B cell (primary cell): Measurements from ENCODE around the gene TBCD. TPM values are rescaled to one million over a fixed set of nuclear protein-coding genes. Genes with fewer than 3 reads are reported as not detected.

Experiments used
- ATAC-seq: fragments of 200-7000 bp; cut with Tn5 transposase; one replicate; pipeline ENCODE4 v1.10.0; 2021; ENCODE audit warnings: low read depth, mild to moderate bottlenecking, moderate number of reproducible peaks, moderate library complexity
- CTCF ChIA-PET: fragments of 350-600 bp; sonication (Branson Sonifier 250); formaldehyde crosslinking; loops from one replicate; lab custom pipeline; 2021; ENCODE audit warnings: antibody characterized with exemption, inconsistent platforms; lab: Charles Lee
- POLR2A ChIA-PET: fragments of 350-600 bp; sonication (Branson Sonifier 250); formaldehyde crosslinking; loops from one replicate; lab custom pipeline; 2021; ENCODE audit warnings: antibody characterized with exemption; lab: Charles Lee
- DNase-seq: peaks from one replicate; pipeline ENCODE4 v3.0.0; 2013
- H2AFZ ChIP-seq: 2 replicates; pipeline ENCODE4 v1.6.1; 2012; ENCODE audit warnings: mild to moderate bottlenecking, low read depth, low read length; ENCODE audit not compliant: insufficient read depth, poor library complexity, severe bottlenecking
- H3K27ac ChIP-seq, 2 donors: 1 replicate in 1 of 2; 2 replicates in 1 of 2; pipeline ENCODE4 v1.5.1; 2012 to 2013; ENCODE audit warnings: low read length in 2 of 2, mild to moderate bottlenecking in 2 of 2, moderate library complexity in 1 of 2
- H3K27me3 ChIP-seq, 4 experiments: fragments of 200-600 bp in 1 of 4; sonication (generic) in 1 of 4; replicated peaks in 1 of 4; 1 replicate in 2 of 4; 2 replicates in 2 of 4; pipeline versions ENCODE4 v1.6.1 to v1.7.0; 2013 to 2016; ENCODE audit warnings: low read length in 3 of 4, mild to moderate bottlenecking in 2 of 4, mixed read lengths in 1 of 4, moderate library complexity in 1 of 4; ENCODE audit not compliant: insufficient read depth in 4 of 4, control insufficient read depth in 3 of 4; ENCODE audit errors: control extremely low read depth in 1 of 4
- H3K36me3 ChIP-seq, 2 experiments: replicated peaks in 1 of 2; 1 replicate in 1 of 2; 2 replicates in 1 of 2; pipeline versions ENCODE4 v1.6.1 to v1.7.1; 2013; ENCODE audit warnings: low read length in 1 of 2; ENCODE audit not compliant: insufficient read depth in 2 of 2, control insufficient read depth in 1 of 2; ENCODE audit errors: control extremely low read depth in 1 of 2, extremely low read depth in 1 of 2
- H3K4me1 ChIP-seq, 2 donors: fragments of 200-600 bp in 1 of 2; sonication (generic) in 1 of 2; 1 replicate in 1 of 2; 2 replicates in 1 of 2; pipeline versions ENCODE4 v1.5.1 to v1.6.1; 2013 to 2017; ENCODE audit warnings: low read length in 2 of 2; ENCODE audit not compliant: control insufficient read depth in 2 of 2, insufficient read depth in 2 of 2
- H3K4me2 ChIP-seq: replicated peaks from 2 replicates; pipeline ENCODE3; 2012; ENCODE audit warnings: mild to moderate bottlenecking, low read depth, low read length; ENCODE audit not compliant: poor library complexity, severe bottlenecking
- H3K4me3 ChIP-seq, 5 experiments: fragments of 200-600 bp in 1 of 5; sonication (generic) in 1 of 5; 1 replicate in 3 of 5; 2 replicates in 2 of 5; pipeline versions ENCODE4 v1.5.1 to v1.7.0; 2011 to 2016; ENCODE audit warnings: low read length in 4 of 5, mild to moderate bottlenecking in 4 of 5, low read depth in 2 of 5, control low read depth in 1 of 5, moderate library complexity in 1 of 5; ENCODE audit not compliant: insufficient read depth in 1 of 5; ENCODE audit errors: control extremely low read depth in 1 of 5, extremely low read depth in 1 of 5
- H3K79me2 ChIP-seq: fragments of 200-600 bp; sonication (generic); one replicate; pipeline ENCODE4 v1.6.0; 2016; ENCODE audit warnings: low read length; ENCODE audit not compliant: control insufficient read depth, insufficient read depth
- H3K9ac ChIP-seq: fragments of 200-600 bp; sonication (generic); 2 replicates; pipeline ENCODE4 v1.6.1; 2017; ENCODE audit warnings: mild to moderate bottlenecking, low read length, moderate library complexity
- H3K9me3 ChIP-seq, 3 donors: one replicate each; pipeline versions ENCODE4 v1.6.1 to v1.7.1; 2013; ENCODE audit warnings: low read length in 2 of 3; ENCODE audit not compliant: control insufficient read depth in 2 of 3, insufficient read depth in 1 of 3; ENCODE audit errors: control extremely low read depth in 1 of 3
- H4K20me1 ChIP-seq: 2 replicates; pipeline ENCODE4 v1.6.0; 2012; ENCODE audit warnings: mild to moderate bottlenecking, low read length; ENCODE audit not compliant: insufficient read depth, control insufficient read depth, poor library complexity, severe bottlenecking
- H3K27ac Mint-ChIP-seq: one replicate; pipeline ENCODE4 v1.8.0; 2021; ENCODE audit warnings: mixed read lengths
- H3K27me3 Mint-ChIP-seq: one replicate; pipeline ENCODE4 v1.8.0; 2021; ENCODE audit warnings: mixed read lengths
- H3K4me1 Mint-ChIP-seq: one replicate; pipeline ENCODE4 v1.8.0; 2021; ENCODE audit warnings: mixed read lengths
- H3K4me3 Mint-ChIP-seq: one replicate; pipeline ENCODE4 v1.8.0; 2021; ENCODE audit warnings: mixed read lengths
- H3K9me3 Mint-ChIP-seq: one replicate; pipeline ENCODE4 v1.8.0; 2022; ENCODE audit warnings: mixed read lengths; ENCODE audit not compliant: insufficient read depth
- CTCF ChIP-seq: fragments of 200-600 bp; IDR thresholded peaks from one replicate; pipeline ENCODE4 v1.8.0; 2022; ENCODE audit warnings: antibody characterized with exemption, mild to moderate bottlenecking
- EZH2 ChIP-seq: IDR thresholded peaks from 2 replicates; pipeline ENCODE4 v1.6.1; 2012; ENCODE audit warnings: borderline replicate concordance, low read depth, mild to moderate bottlenecking, moderate library complexity, low read length; ENCODE audit not compliant: insufficient read depth, poor library complexity, severe bottlenecking
- WGBS: methylation state at CpG from one replicate; pipeline ENCODE4 v1.1.5; 2013; ENCODE audit warnings: missing lambda C conversion rate; ENCODE audit not compliant: insufficient coverage; 5-methylcytosine and 5-hydroxymethylcytosine counted together
- intact Hi-C: fragments of 100-400 bp; cut with micrococcal nuclease; formaldehyde crosslinking; loops from one replicate; pipeline ENCODE4 v1.10.0; 2022
- polyA plus RNA-seq: library from polyadenylated mRNA; depleted of rRNA; stranded (reverse); fragments of >200 nt; gene quantifications from 2 replicates; pipeline ENCODE4 v1.2.3, GENCODE V29; 2012
- total RNA-seq, 2 donors: library from RNA; stranded (reverse); fragments of 120-200 nt in 1 of 2; gene quantifications; 1 replicate in 1 of 2; 2 replicates in 1 of 2; pipeline versions ENCODE4 v1.2.3 to v1.2.4, GENCODE V29; 2013 to 2022

The TBCD gene
- total and polyA plus RNA-seq, 2 donors (not counting 1 experiment from before 2014, with no cell fraction given): 60.8 to 101 TPM

- Histone ChIP-seq H3K27ac (no peak overlapping the region), H3K4me2 (no peak overlapping the region), H3K36me3 (peaks cover 0 to 35% of the 10 kb centered on the region in 2 experiments), H3K4me3 (no peak overlapping the region), H4K20me1 (no peaks in the 10 kb centered on the region), H3K4me1 (no peaks in the 10 kb centered on the region), H3K9me3 (no peaks in the 10 kb centered on the region), H2AFZ (no peak overlapping the region), H3K27me3 (no peaks in the 10 kb centered on the region), H3K9ac (no peak overlapping the region), H3K79me2 (no peaks in the 10 kb centered on the region)
- POLR2A ChIA-PET: no interaction called here
- Mint-ChIP-seq H3K4me3 (no peak overlapping the region), H3K27ac (no peak overlapping the region), H3K27me3 (no peaks in the 10 kb centered on the region), H3K9me3 (no peaks in the 10 kb centered on the region), H3K4me1 (no peaks in the 10 kb centered on the region)
- intact Hi-C loops: no loop called here
- 97% methylated on average over 17 of the region's 17 CpGs for WGBS
- CTCF ChIA-PET: interaction anchor here (1.7 kb wide), 1 partner anchor 146 kb away, joined by 5 read pairs; no protein-coding TSS in a partner anchor
- ATAC-seq (no peak), DNase-seq (no peak)
- no peak for TF ChIP-seq EZH2
- no peak for TF ChIP-seq CTCF
Observed at GRCh38 chr17:82927311-82927660, 175.4 kb downstream of the TBCD start.

GRCh38 chr17:82927661-82928601, 176.1 kb downstream of the TBCD start:
- intact Hi-C loops: no loop called here
- H3K27me3 ChIP-seq: no peaks in the 10 kb centered on the region
- ChIA-PET CTCF (interaction anchor here (0.6 to 1.7 kb wide), 2 partner anchors 11 to 147 kb away, joined by 5 to 6 read pairs; no protein-coding TSS in a partner anchor), POLR2A (no interaction called here)
- no peak overlapping the region for H2AFZ ChIP-seq
- no peak overlapping the region for H3K4me3 Mint-ChIP-seq
- H3K4me1 ChIP-seq: no peaks in the 10 kb centered on the region
- no peaks in the 10 kb centered on the region for H4K20me1 ChIP-seq
- no peak for ATAC-seq
- no peak overlapping the region for H3K27ac Mint-ChIP-seq
- H3K4me1 Mint-ChIP-seq: no peaks in the 10 kb centered on the region
- H3K4me2 ChIP-seq: no peak overlapping the region
- H3K4me3 ChIP-seq: no peak overlapping the region
- TF ChIP-seq EZH2 (no peak), CTCF (no peak)
- no peaks in the 10 kb centered on the region for H3K9me3 Mint-ChIP-seq
- WGBS: 94% methylated on average over 34 of the region's 34 CpGs
- no peaks in the 10 kb centered on the region for H3K9me3 ChIP-seq
- DNase-seq: no peak
- H3K9ac ChIP-seq: no peak overlapping the region
- H3K79me2 ChIP-seq: no peaks in the 10 kb centered on the region
- H3K27ac ChIP-seq: no peak overlapping the region
- peaks cover 0 to 41% of the 10 kb centered on the region in 2 experiments for H3K36me3 ChIP-seq
- no peaks in the 10 kb centered on the region for H3K27me3 Mint-ChIP-seq
